ENCODE measurements around the gene MRPL55.
A peak's percentile ranks its signal among the peaks of the same experiment; 100 is the strongest.

MRPL55 gene

DNA sequence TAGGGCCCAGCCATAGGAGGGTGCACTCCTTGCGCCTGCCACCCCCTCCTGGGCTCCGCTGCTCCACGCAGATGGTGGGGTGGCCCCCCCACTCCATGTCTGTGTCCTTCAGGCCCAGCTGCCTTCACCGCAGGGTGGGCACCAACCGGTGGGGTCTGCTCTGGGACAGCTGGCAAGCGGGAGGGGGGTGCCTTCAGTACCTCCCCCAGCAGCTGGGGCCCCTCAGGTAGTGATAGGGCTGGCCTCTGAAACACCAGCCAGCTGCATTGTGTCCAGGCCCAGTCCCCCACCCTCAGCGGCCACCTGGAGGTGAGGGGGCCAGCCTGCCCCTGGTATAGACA lies 41.0 kb upstream of the MRPL55 start:
- Histone ChIP-seq H3K4me3 (peak overlapping the region; percentile 61), H3K27ac (peak overlapping the region; percentile 71 to 91)
- DNase-seq (ENCODE audit: low spot score), result no peak
- TF ChIP-seq, protein P1, sequence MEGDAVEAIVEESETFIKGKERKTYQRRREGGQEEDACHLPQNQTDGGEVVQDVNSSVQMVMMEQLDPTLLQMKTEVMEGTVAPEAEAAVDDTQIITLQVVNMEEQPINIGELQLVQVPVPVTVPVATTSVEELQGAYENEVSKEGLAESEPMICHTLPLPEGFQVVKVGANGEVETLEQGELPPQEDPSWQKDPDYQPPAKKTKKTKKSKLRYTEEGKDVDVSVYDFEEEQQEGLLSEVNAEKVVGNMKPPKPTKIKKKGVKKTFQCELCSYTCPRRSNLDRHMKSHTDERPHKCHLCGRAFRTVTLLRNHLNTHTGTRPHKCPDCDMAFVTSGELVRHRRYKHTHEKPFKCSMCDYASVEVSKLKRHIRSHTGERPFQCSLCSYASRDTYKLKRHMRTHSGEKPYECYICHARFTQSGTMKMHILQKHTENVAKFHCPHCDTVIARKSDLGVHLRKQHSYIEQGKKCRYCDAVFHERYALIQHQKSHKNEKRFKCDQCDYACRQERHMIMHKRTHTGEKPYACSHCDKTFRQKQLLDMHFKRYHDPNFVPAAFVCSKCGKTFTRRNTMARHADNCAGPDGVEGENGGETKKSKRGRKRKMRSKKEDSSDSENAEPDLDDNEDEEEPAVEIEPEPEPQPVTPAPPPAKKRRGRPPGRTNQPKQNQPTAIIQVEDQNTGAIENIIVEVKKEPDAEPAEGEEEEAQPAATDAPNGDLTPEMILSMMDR (IDR thresholded peaks at IDR 0.05), result no peak

DNA sequence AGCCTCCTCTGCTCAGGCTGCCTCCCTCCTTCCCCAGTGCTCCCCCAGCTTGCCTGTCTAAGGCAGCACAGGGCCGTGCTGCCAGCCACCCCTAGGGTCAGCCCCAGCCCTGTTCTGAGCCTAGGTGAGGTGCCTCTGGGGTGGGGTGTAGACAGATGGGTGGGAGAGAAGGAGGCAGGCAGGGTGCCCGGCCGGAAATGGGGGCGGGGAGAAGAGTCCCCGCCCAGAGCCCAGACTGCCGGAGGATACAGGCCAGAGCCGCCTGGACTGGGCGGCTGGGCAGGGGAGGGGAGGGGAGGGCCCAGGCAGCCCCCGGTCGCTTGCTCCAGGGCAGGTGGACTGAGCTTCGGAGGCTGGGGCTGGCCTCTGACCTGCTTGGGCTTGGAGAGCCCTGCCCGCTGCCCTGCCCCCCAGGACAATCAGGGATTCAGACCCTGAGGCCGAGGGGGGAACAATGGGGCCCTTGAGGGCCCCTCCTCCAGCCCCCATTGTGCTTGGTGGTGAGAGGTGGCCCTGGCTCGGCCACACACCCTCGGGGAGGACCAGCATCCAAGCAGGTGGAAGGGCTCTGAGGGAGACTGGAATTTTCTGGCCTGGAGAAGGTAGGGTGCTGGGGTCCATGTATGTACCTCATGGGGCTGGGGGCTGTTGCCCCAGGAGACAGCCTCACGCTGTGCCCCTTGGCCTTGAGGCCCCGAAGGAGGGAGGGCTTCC lies 40.5 kb upstream of the MRPL55 start, which contains the start of gene GJC2:
TSS of gene GJC2 (plus strand) at position 525 of the 714 bp plus-strand sequence. CDS start 7,829 bp downstream, outside the sequence.
- no peak for DNase-seq (ENCODE audit: low spot score)
- H3K27ac ChIP-seq, result peak within 1 kb of the TSS; percentile 71 to 91
- peak within 1 kb of the TSS; percentile 61 for H3K4me3 ChIP-seq
- TF ChIP-seq, protein P1 (IDR thresholded peaks at IDR 0.05), result no peak

DNA sequence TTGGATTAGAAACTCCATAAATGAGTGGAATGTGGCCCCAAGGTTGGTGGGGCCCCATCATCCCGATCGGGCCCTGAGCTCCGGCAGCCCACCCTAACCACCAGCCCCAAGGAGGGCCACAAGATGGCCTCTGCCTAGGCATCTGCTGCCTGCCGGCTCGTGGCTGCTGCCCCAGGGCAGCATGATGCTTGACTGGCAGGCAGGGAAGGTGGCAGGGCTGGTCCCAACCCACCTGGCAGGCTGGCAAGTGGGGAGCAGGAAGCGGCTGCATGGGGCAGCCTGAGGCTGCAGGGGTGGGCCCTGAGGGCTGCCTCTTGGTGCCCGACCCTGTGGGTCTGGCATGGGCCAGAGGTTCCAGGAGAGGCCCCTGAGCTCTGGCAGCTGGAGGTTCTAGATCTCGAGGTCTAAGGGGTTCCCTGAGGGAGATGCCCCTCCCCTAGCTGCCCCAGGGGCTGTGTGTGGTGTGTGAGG lies 39.9 kb upstream of the MRPL55 start:
- peak overlapping the region; percentile 61 for H3K4me3 ChIP-seq
- no peak for DNase-seq (ENCODE audit: low spot score)

DNA sequence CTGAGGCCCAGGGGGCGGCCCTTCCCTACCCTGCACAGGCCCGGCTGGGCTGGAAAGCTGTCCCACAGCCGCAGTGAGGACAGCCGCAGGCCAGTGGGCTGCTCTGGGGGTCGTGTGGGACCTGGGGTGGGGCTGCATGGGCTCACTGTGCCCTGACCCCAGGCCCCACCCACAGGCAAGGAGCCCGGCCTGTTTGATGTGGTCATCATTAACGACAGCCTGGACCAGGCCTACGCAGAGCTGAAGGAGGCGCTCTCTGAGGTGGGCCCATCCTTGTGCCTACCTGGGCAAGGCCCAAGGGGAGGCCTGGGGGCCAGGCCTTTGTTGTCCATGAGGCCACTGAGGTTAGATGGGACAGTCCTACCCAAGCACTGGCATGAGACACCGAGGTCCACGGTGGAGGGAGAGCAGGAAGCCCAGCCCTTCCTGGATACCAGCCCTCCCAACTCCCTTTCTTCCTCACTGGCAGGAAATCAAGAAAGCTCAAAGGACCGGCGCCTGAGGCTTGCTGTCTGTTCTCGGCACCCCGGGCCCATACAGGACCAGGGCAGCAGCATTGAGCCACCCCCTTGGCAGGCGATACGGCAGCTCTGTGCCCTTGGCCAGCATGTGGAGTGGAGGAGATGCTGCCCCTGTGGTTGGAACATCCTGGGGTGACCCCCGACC lies 39.2 kb upstream of the MRPL55 start:
- Histone ChIP-seq H3K4me3 (no peak overlapping the region), H3K27ac (peak overlapping the region in 1 of 2 donors; percentile 91)
- DNase-seq (ENCODE audit: low spot score), result no peak
- TF ChIP-seq, protein P1 (IDR thresholded peaks at IDR 0.05), result no peak

More for the DNA sequence above, 39.9 kb upstream of the MRPL55 start:
- TF ChIP-seq, protein P1 (IDR thresholded peaks at IDR 0.05), result no peak
- peak overlapping the region; percentile 71 to 91 for H3K27ac ChIP-seq

DNA sequence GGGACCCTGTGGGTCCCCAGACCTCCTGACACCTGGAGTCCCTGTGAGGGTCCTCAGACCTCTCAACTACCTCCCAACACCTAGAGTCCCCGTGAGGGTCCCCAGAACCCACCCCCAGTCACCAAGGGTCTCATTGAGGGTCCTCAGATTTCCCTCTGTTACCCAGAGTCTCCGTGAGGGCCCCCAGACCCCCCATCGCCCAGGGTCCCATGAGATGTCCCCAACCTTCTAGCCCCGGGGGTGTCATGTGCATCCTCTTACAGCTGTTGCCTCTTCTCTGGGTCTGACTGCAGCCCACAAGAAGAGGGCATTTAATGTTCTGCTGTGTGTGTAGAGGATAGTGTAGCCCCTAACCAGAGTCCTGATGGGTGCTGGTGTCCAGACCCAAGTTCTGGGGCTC lies 38.7 kb upstream of the MRPL55 start:
- no peak for DNase-seq (ENCODE audit: low spot score)
- no peak overlapping the region for H3K4me3 ChIP-seq
- TF ChIP-seq, protein P1 (IDR thresholded peaks at IDR 0.05), result no peak
- H3K27ac ChIP-seq, result peak overlapping the region in 1 of 2 donors; percentile 91

DNA sequence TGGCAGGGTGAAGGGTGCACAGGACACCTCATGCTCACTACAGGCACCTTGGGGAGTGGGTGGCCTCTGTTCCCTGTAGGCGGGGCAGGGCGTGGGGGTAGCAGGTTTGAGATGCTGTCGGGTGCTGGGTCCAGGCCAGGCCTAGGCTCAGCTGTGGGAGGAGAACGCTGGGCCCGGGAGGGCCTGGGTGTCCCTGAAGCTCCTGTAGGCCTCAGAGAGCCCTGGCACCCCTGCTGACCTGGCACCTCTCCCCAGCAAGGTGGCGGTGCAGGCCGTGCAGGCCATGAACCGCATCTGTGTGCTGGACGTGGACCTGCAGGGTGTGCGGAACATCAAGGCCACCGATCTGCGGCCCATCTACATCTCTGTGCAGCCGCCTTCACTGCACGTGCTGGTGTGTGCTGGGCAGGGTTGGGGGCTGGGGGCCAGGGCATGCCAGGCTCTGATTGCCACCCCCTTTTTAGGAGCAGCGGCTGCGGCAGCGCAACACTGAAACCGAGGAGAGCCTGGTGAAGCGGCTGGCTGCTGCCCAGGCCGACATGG lies 38.1 kb upstream of the MRPL55 start:
- Histone ChIP-seq H3K4me3 (no peak overlapping the region), H3K27ac (no peak overlapping the region)
- TF ChIP-seq, protein P1 (IDR thresholded peaks at IDR 0.05), result no peak
- no peak for DNase-seq (ENCODE audit: low spot score)
